Natural killer cell (primary cell): ENCODE data around the gene MYOF. TPM values are rescaled to one million over a fixed set of nuclear protein-coding genes. Genes with fewer than 3 reads are reported as not detected.

Experiments
- ATAC-seq, 3 donors: fragments of 150-1000 bp in 2 of 3; fragments of 200-7000 bp in 1 of 3; cut with Tn5 transposase; 1 replicate in 1 of 3; 2 replicates in 2 of 3; pipeline ENCODE4 v1.10.0; 2021; ENCODE audit warnings: mild to moderate bottlenecking in 2 of 3, moderate library complexity in 2 of 3
- DNase-seq, 2 donors: peaks; one replicate each; pipeline versions ENCODE4 v3.0.0 to v3.0.0-alpha.2; 2013 to 2021; ENCODE audit warnings: mixed read lengths in 1 of 2
- H3K27ac ChIP-seq: one replicate; pipeline ENCODE4 v1.5.1; 2013; ENCODE audit warnings: mild to moderate bottlenecking, low read length
- H3K27me3 ChIP-seq: one replicate; pipeline ENCODE4 v1.6.1; 2013; ENCODE audit warnings: low read length; ENCODE audit not compliant: control insufficient read depth, insufficient read depth
- H3K36me3 ChIP-seq: one replicate; pipeline ENCODE4 v1.6.1; 2013; ENCODE audit warnings: low read length; ENCODE audit not compliant: control insufficient read depth, insufficient read depth
- H3K4me1 ChIP-seq: one replicate; pipeline ENCODE4 v1.6.1; 2013; ENCODE audit warnings: low read length; ENCODE audit not compliant: control insufficient read depth, insufficient read depth
- H3K4me3 ChIP-seq: one replicate; pipeline ENCODE4 v1.5.1; 2013; ENCODE audit warnings: low read length
- H3K9me3 ChIP-seq: one replicate; pipeline ENCODE4 v1.6.1; 2013; ENCODE audit warnings: low read length; ENCODE audit not compliant: control insufficient read depth, insufficient read depth
- H3K27ac Mint-ChIP-seq, 2 donors: one replicate each; pipeline ENCODE4 v1.8.0; 2022; ENCODE audit warnings: mild to moderate bottlenecking in 2 of 2, mixed read lengths in 2 of 2, moderate library complexity in 1 of 2
- H3K27me3 Mint-ChIP-seq, 2 donors: one replicate each; pipeline ENCODE4 v1.8.0; 2022; ENCODE audit warnings: low read depth in 2 of 2, mixed read lengths in 2 of 2
- H3K36me3 Mint-ChIP-seq: one replicate; pipeline ENCODE4 v1.8.0; 2022; ENCODE audit warnings: mixed read lengths
- H3K4me1 Mint-ChIP-seq, 2 donors: one replicate each; pipeline ENCODE4 v1.8.0; 2022; ENCODE audit warnings: mixed read lengths in 2 of 2
- H3K4me3 Mint-ChIP-seq: one replicate; pipeline ENCODE4 v1.8.0; 2022; ENCODE audit warnings: mild to moderate bottlenecking, moderate library complexity, mixed read lengths
- H3K9me3 Mint-ChIP-seq, 2 donors: one replicate each; pipeline ENCODE4 v1.8.0; 2022; ENCODE audit warnings: mixed read lengths in 2 of 2
- WGBS: methylation state at CpG from one replicate; pipeline ENCODE4 v1.1.7; 2013; ENCODE audit warnings: missing lambda C conversion rate; ENCODE audit not compliant: insufficient coverage; 5-methylcytosine and 5-hydroxymethylcytosine counted together
- intact Hi-C: fragments of 100-400 bp; cut with micrococcal nuclease; formaldehyde crosslinking; loops from one replicate; pipeline ENCODE4 v1.14.2; 2022
- total RNA-seq, 4 donors: library from RNA; stranded (reverse); fragments of 120-200 nt in 1 of 4; gene quantifications; one replicate each; pipeline versions ENCODE4 v1.2.3 to v1.2.4, GENCODE V29; 2013 to 2022
- TF ChIP-seq, protein P1 (sequence below): fragments of 200-600 bp; IDR thresholded peaks from one replicate; pipeline ENCODE4 v1.8.0; 2022; ENCODE audit warnings: antibody characterized with exemption

The MYOF gene
- total RNA-seq, 3 donors from 2014 or later (not counting 1 experiment from before 2014, with no cell fraction given), result 2.0 to 9.7 (median 2.9) TPM

DNA sequence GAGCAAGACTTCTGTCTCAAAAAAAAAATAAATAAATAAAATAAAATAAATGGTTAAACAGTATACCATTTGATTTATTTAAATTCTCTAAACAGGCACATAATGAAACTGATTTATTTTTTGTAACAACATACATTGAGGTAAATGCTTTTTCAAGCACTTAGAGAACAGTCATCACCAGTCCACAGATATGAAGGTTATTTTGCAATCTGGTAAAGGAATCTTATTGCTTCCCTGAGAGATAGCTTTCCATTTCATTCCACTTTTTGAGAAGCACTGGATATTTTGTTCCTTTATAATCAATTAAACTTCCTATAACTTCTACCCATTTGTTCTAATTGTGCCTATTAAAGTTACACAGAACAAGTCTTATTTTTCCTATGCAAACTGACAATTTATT is 19.5 kb upstream of the MYOF start:
- H3K27me3 Mint-ChIP-seq, result no peaks in the 10 kb centered on the region
- no peak overlapping the region for H3K27ac Mint-ChIP-seq
- peaks cover 5 to 6% of the 10 kb centered on the region in 2 donors for H3K4me1 Mint-ChIP-seq
- no peak overlapping the region for H3K4me3 Mint-ChIP-seq
- TF ChIP-seq, protein P1, sequence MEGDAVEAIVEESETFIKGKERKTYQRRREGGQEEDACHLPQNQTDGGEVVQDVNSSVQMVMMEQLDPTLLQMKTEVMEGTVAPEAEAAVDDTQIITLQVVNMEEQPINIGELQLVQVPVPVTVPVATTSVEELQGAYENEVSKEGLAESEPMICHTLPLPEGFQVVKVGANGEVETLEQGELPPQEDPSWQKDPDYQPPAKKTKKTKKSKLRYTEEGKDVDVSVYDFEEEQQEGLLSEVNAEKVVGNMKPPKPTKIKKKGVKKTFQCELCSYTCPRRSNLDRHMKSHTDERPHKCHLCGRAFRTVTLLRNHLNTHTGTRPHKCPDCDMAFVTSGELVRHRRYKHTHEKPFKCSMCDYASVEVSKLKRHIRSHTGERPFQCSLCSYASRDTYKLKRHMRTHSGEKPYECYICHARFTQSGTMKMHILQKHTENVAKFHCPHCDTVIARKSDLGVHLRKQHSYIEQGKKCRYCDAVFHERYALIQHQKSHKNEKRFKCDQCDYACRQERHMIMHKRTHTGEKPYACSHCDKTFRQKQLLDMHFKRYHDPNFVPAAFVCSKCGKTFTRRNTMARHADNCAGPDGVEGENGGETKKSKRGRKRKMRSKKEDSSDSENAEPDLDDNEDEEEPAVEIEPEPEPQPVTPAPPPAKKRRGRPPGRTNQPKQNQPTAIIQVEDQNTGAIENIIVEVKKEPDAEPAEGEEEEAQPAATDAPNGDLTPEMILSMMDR, result no peak
- Histone ChIP-seq H3K27ac (no peak overlapping the region), H3K4me3 (no peak overlapping the region), H3K27me3 (no peaks in the 10 kb centered on the region), H3K36me3 (no peaks in the 10 kb centered on the region), H3K9me3 (no peaks in the 10 kb centered on the region), H3K4me1 (peaks cover 4% of the 10 kb centered on the region)
- no peak for DNase-seq
- H3K36me3 Mint-ChIP-seq, result no peaks in the 10 kb centered on the region
- intact Hi-C loops, result no loop called here
- ATAC-seq, result no peak
- no peaks in the 10 kb centered on the region for H3K9me3 Mint-ChIP-seq

DNA sequence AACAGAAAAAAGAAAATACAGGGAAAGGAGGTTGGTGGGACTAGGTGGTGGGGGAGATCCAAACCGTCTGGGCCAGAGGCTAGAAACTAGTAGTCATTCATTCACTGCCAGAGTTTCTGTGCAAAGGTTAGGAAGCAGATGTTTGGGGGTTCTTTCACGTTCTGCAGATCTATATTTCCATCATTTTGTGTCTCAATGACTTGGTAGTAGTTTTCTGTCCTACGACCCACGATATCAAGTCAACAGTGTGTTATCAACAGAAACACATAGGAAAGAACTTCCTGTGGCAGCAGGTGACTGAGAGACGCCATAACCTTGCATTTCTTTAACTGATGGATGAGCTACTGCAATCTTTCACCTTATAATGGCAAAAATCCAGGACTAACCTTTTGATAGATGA is 16.0 kb upstream of the MYOF start:
- TF ChIP-seq, protein P1, result no peak
- Histone ChIP-seq H3K36me3 (no peaks in the 10 kb centered on the region), H3K9me3 (no peaks in the 10 kb centered on the region), H3K4me3 (no peak overlapping the region), H3K27ac (no peak overlapping the region), H3K4me1 (peaks cover 14% of the 10 kb centered on the region), H3K27me3 (no peaks in the 10 kb centered on the region)
- peaks cover 11 to 18% of the 10 kb centered on the region in 2 donors for H3K4me1 Mint-ChIP-seq
- H3K27me3 Mint-ChIP-seq, result peaks cover 4 to 10% of the 10 kb centered on the region in 2 donors
- H3K27ac Mint-ChIP-seq, result peak overlapping the region in 1 of 2 donors; percentile 24
- intact Hi-C loops, result loop anchor here (5.0 kb wide), 2 partner anchors 204 to 651 kb away; partner anchors contain the start of genes EXOC6 and FRA10AC1
- no peaks in the 10 kb centered on the region for H3K36me3 Mint-ChIP-seq
- no peaks in the 10 kb centered on the region for H3K9me3 Mint-ChIP-seq
- H3K4me3 Mint-ChIP-seq, result peak overlapping the region; percentile 71
- WGBS, result 20% methylated on average over 5 of the region's 5 CpGs
- ATAC-seq, result no peak
- peak in 1 of 2 donors; percentile 15 for DNase-seq

DNA sequence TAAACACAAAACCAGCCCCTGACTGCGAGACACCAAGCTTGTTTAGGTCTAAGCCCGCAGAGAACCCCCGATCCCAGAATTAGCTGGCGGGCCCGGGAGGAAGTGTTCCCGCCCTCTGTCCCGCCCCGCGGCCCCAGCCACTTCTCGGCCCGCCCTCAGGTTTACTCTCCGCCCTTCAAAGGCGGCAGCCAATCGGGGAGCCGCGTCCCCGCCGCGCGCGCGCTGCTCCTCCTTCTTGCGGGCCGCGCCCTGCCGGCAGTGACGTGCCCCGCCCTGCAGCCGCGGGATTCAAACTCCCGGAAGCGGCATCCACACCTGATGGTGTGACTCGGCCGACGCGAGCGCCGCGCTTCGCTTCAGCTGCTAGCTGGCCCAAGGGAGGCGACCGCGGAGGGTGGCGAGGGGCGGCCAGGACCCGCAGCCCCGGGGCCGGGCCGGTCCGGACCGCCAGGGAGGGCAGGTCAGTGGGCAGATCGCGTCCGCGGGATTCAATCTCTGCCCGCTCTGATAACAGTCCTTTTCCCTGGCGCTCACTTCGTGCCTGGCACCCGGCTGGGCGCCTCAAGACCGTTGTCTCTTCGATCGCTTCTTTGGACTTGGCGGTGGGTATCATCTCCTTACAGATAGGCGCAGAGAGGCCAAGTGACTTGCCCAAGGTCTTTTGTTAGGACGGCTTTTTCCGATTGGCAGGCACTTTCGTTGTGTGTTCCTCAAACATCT is 14.3 kb upstream of the MYOF start, which contains the start of gene CEP55:
Gene CEP55, plus strand, starts transcription at position 291 of the 720 bp plus-strand sequence. CDS start 3,440 bp downstream, outside the sequence.
- 1% methylated on average over 68 of the region's 68 CpGs for WGBS
- Histone ChIP-seq H3K27me3 (no peaks in the 10 kb centered on the region), H3K27ac (peak within 1 kb of the TSS; percentile 17), H3K4me1 (peaks cover 14% of the 10 kb centered on the region), H3K4me3 (peak within 1 kb of the TSS; percentile 95), H3K36me3 (no peaks in the 10 kb centered on the region), H3K9me3 (no peaks in the 10 kb centered on the region)
- DNase-seq (peak; percentile 94 to 96), ATAC-seq (peak; percentile 99 to 100 (median 99))
- Mint-ChIP-seq H3K36me3 (no peaks in the 10 kb centered on the region), H3K27ac (peak within 1 kb of the TSS; percentile 73 to 79), H3K4me3 (peak within 1 kb of the TSS; percentile 91), H3K9me3 (no peaks in the 10 kb centered on the region), H3K4me1 (peaks cover 11 to 18% of the 10 kb centered on the region in 2 donors), H3K27me3 (peaks cover 11 to 16% of the 10 kb centered on the region in 2 donors)
- intact Hi-C loops, result loop anchor here (5.0 kb wide), 2 partner anchors 206 to 649 kb away; partner anchors contain the start of genes EXOC6 and FRA10AC1
- TF ChIP-seq, protein P1, result no peak
